Fibroblast of lung (primary cell): ENCODE measurements around the gene NOVA1. TPM values are rescaled to one million over a fixed set of nuclear protein-coding genes. Genes with fewer than 3 reads are reported as not detected.

Experiments used
- DNase-seq, 2 donors: peaks; one replicate each; pipeline versions ENCODE4 v3.0.0 to v3.0.0-alpha.2; 2010; ENCODE audit warnings: low read depth in 2 of 2
- H2AFZ ChIP-seq: 2 replicates; pipeline ENCODE4 v1.5.1; 2012; ENCODE audit warnings: low read length, control low read depth, inconsistent platforms
- H3K27ac ChIP-seq: 2 replicates; pipeline ENCODE4 v1.5.1; 2011; ENCODE audit warnings: low read length, control low read depth; ENCODE audit not compliant: insufficient read depth
- H3K27me3 ChIP-seq: 2 replicates; pipeline ENCODE4 v1.5.1; 2011; ENCODE audit warnings: mild to moderate bottlenecking, low read length; ENCODE audit not compliant: control insufficient read depth, insufficient read depth
- H3K36me3 ChIP-seq: 2 replicates; pipeline ENCODE4 v1.5.1; 2011; ENCODE audit warnings: low read length; ENCODE audit not compliant: control insufficient read depth, insufficient read depth
- H3K4me1 ChIP-seq: 2 replicates; pipeline ENCODE4 v1.5.1; 2011; ENCODE audit warnings: low read length; ENCODE audit not compliant: control insufficient read depth, insufficient read depth; ENCODE audit errors: extremely low read depth
- H3K4me2 ChIP-seq: 2 replicates; pipeline ENCODE4 v1.5.1; 2011; ENCODE audit warnings: low read length, control low read depth; ENCODE audit not compliant: insufficient read depth; ENCODE audit errors: extremely low read depth
- H3K4me3 ChIP-seq, 4 experiments: fragments of 200-600 bp in 1 of 4; sonication (generic) in 1 of 4; replicated peaks in 1 of 4; 2 replicates each; pipeline ENCODE4 v1.5.1; 2011 to 2016; ENCODE audit warnings: low read length in 4 of 4, low read depth in 3 of 4, mild to moderate bottlenecking in 3 of 4, control low read depth in 2 of 4, inconsistent platforms in 1 of 4, mixed read lengths in 1 of 4; ENCODE audit not compliant: insufficient read depth in 1 of 4; ENCODE audit errors: control extremely low read depth in 1 of 4
- H3K79me2 ChIP-seq: 2 replicates; pipeline ENCODE4 v1.5.1; 2012; ENCODE audit warnings: mild to moderate bottlenecking, low read length, inconsistent platforms; ENCODE audit not compliant: control insufficient read depth, insufficient read depth
- H3K9ac ChIP-seq: 2 replicates; pipeline ENCODE4 v1.5.1; 2011; ENCODE audit warnings: mild to moderate bottlenecking, low read length, control low read depth; ENCODE audit not compliant: insufficient read depth
- H3K9me3 ChIP-seq: 2 replicates; pipeline ENCODE4 v1.5.1; 2012; ENCODE audit warnings: low read depth, low read length; ENCODE audit not compliant: control insufficient read depth, insufficient read depth
- H4K20me1 ChIP-seq: 2 replicates; pipeline ENCODE4 v1.5.1; 2011; ENCODE audit warnings: low read length; ENCODE audit not compliant: control insufficient read depth, insufficient read depth; ENCODE audit errors: extremely low read depth
- CTCF ChIP-seq, 2 donors: IDR thresholded peaks in 1 of 2; conservative IDR thresholded peaks in 1 of 2; 1 replicate in 1 of 2; 2 replicates in 1 of 2; pipeline ENCODE4 v1.5.1; 2011 to 2012; ENCODE audit warnings: low read length in 2 of 2, control low read depth in 1 of 2, inconsistent platforms in 1 of 2, low read depth in 1 of 2, mild to moderate bottlenecking in 1 of 2
- EZH2 ChIP-seq: IDR thresholded peaks from 2 replicates; pipeline ENCODE4 v1.5.1; 2012; ENCODE audit warnings: low read length, control low read depth, mild to moderate bottlenecking; ENCODE audit errors: missing control alignments
- polyA plus RNA-seq, 2 donors: library from polyadenylated mRNA; depleted of rRNA in 1 of 2; stranded (reverse) in 1 of 2; unstranded in 1 of 2; fragments of >200 nt; gene quantifications; 2 replicates each; pipeline ENCODE4 v1.2.1, GENCODE V29; 2011 to 2012; ENCODE audit warnings: missing spikeins in 1 of 2
- total RNA-seq: library from RNA; depleted of rRNA; stranded (reverse); fragments of >200 nt; gene quantifications from 2 replicates; pipeline ENCODE4 v1.2.1, GENCODE V29; 2014

NOVA1 gene
- total and polyA plus RNA-seq, 2 donors (not counting 1 experiment from before 2014, with no cell fraction given) = 2.2 to 5.1 TPM

GRCh38 chr14:26594756-26595545 lies 2.9 kb downstream of the NOVA1 start:
- Histone ChIP-seq H2AFZ (no peak overlapping the region), H3K9me3 (no peaks in the 10 kb centered on the region), H3K79me2 (no peaks in the 10 kb centered on the region), H3K4me2 (peak overlapping the region; percentile 27), H3K27me3 (no peaks in the 10 kb centered on the region), H3K9ac (no peak overlapping the region), H3K4me1 (peaks cover 2% of the 10 kb centered on the region), H4K20me1 (no peaks in the 10 kb centered on the region), H3K4me3 (peak overlapping the region in 3 of 4 experiments; percentile 72 to 88 (median 80)), H3K27ac (no peak overlapping the region), H3K36me3 (no peaks in the 10 kb centered on the region)
- TF ChIP-seq CTCF (conservative IDR thresholded peaks at IDR 0.05 in 1 of 2, IDR thresholded peaks at IDR 0.05 in 1 of 2; ENCODE audit: low read depth in 1 of 2, low read length in 2 of 2) (no peak), EZH2 (no peak)
- DNase-seq = no peak

- Histone ChIP-seq H3K9me3 (no peaks in the 10 kb centered on the region), H3K4me1 (peaks cover 2% of the 10 kb centered on the region), H3K9ac (no peak overlapping the region), H3K79me2 (no peaks in the 10 kb centered on the region), H2AFZ (no peak overlapping the region), H3K4me3 (no peak overlapping the region), H3K4me2 (no peak overlapping the region), H3K27ac (no peak overlapping the region), H4K20me1 (no peaks in the 10 kb centered on the region), H3K27me3 (no peaks in the 10 kb centered on the region), H3K36me3 (no peaks in the 10 kb centered on the region)
- peak in 1 of 2 donors; percentile 19 for DNase-seq
- no peak for TF ChIP-seq CTCF (conservative IDR thresholded peaks at IDR 0.05 in 1 of 2, IDR thresholded peaks at IDR 0.05 in 1 of 2; ENCODE audit: low read depth in 1 of 2, low read length in 2 of 2)
- no peak for TF ChIP-seq EZH2
Measured at GRCh38 chr14:26594148-26594547, 3.7 kb downstream of the NOVA1 start.

- Histone ChIP-seq H3K9ac (no peak overlapping the region), H3K27ac (no peak overlapping the region), H3K4me1 (peaks cover 2% of the 10 kb centered on the region), H3K36me3 (no peaks in the 10 kb centered on the region), H3K79me2 (no peaks in the 10 kb centered on the region), H3K27me3 (no peaks in the 10 kb centered on the region), H3K4me3 (no peak overlapping the region), H3K9me3 (no peaks in the 10 kb centered on the region), H4K20me1 (no peaks in the 10 kb centered on the region), H2AFZ (no peak overlapping the region), H3K4me2 (no peak overlapping the region)
- no peak for DNase-seq
- TF ChIP-seq EZH2 (no peak), CTCF (conservative IDR thresholded peaks at IDR 0.05 in 1 of 2, IDR thresholded peaks at IDR 0.05 in 1 of 2; ENCODE audit: low read depth in 1 of 2, low read length in 2 of 2) (no peak)
Measured at GRCh38 chr14:26593357-26593756, 4.5 kb downstream of the NOVA1 start.
